ENCODE measurements around the gene KEL. TPM values are rescaled to one million over a fixed set of nuclear protein-coding genes. Genes with fewer than 3 reads are reported as not detected.

KEL gene
- total RNA-seq, 1 donor, result not detected

- no peak for DNase-seq (ENCODE audit: low read depth)
- H3K4me3 ChIP-seq (ENCODE audit: low read depth, low read length), result no peak overlapping the region
- TF ChIP-seq CTCF (IDR thresholded peaks at IDR 0.05; ENCODE audit: insufficient read depth, low read depth, low read length), result no peak
Measured at GRCh38 chr7:142933092-142933475, 29.1 kb downstream of the KEL start.

GRCh38 chr7:142932386-142933091 is 29.6 kb downstream of the KEL start:
- no peak overlapping the region for H3K4me3 ChIP-seq (ENCODE audit: low read depth, low read length)
- TF ChIP-seq CTCF (IDR thresholded peaks at IDR 0.05; ENCODE audit: insufficient read depth, low read depth, low read length), result no peak
- no peak for DNase-seq (ENCODE audit: low read depth)

- H3K4me3 ChIP-seq (ENCODE audit: low read depth, low read length), result no peak overlapping the region
- DNase-seq (ENCODE audit: low read depth), result no peak
- TF ChIP-seq CTCF (IDR thresholded peaks at IDR 0.05; ENCODE audit: insufficient read depth, low read depth, low read length), result no peak
Measured at GRCh38 chr7:142930126-142930730, 31.9 kb downstream of the KEL start.

GRCh38 chr7:142927949-142928348 is 34.2 kb downstream of the KEL start:
- no peak for DNase-seq (ENCODE audit: low read depth)
- no peak for TF ChIP-seq CTCF (IDR thresholded peaks at IDR 0.05; ENCODE audit: insufficient read depth, low read depth, low read length)
- H3K4me3 ChIP-seq (ENCODE audit: low read depth, low read length), result no peak overlapping the region

GRCh38 chr7:142927085-142927745 is 34.9 kb downstream of the KEL start:
- no peak for TF ChIP-seq CTCF (IDR thresholded peaks at IDR 0.05; ENCODE audit: insufficient read depth, low read depth, low read length)
- DNase-seq (ENCODE audit: low read depth), result no peak
- H3K4me3 ChIP-seq (ENCODE audit: low read depth, low read length), result no peak overlapping the region

GRCh38 chr7:142925413-142925812 is 36.8 kb downstream of the KEL start:
- no peak for DNase-seq (ENCODE audit: low read depth)
- no peak for TF ChIP-seq CTCF (IDR thresholded peaks at IDR 0.05; ENCODE audit: insufficient read depth, low read depth, low read length)
- H3K4me3 ChIP-seq (ENCODE audit: low read depth, low read length), result no peak overlapping the region
